K562 (cell line): ENCODE measurements around the gene MRPL11. TPM values are rescaled to one million over a fixed set of nuclear protein-coding genes. Genes with fewer than 3 reads are reported as not detected.

ENCODE experiments used
- ATAC-seq: fragments of 200-7000 bp; cut with Tn5 transposase; 3 replicates; pipeline ENCODE4 v1.9.1; 2020; ENCODE audit warnings: moderate library complexity
- BruUV-seq: library from RNA; stranded (reverse); fragments of 400-500 nt; replicated peaks from 2 replicates; lab custom pipeline; 2021; lab: Mats Ljungman, UMichigan
- CTCF ChIA-PET: fragments of 300-600 bp; formaldehyde crosslinking; extraction: SDS; loops from one replicate; lab custom pipeline; 2021; ENCODE audit warnings: low intra/inter-chr PET ratio; lab: Yijun Ruan, JAX
- POLR2A ChIA-PET: fragments of 300-600, 350-650 bp; sonication (Branson Sonifier 250); formaldehyde crosslinking; extraction: SDS; loops from one replicate; lab custom pipeline; 2021; ENCODE audit warnings: antibody characterized with exemption, inconsistent platforms; lab: Yijun Ruan, JAX
- DNase-seq, 4 experiments: peaks; one replicate each; pipeline versions ENCODE4 v3.0.0 to v3.0.0-alpha.2; 2011 to 2018; ENCODE audit warnings: low spot score in 3 of 4, mixed read lengths in 3 of 4; ENCODE audit errors: extremely low read depth in 1 of 4
- FAIRE-seq: peaks from 2 replicates; lab custom pipeline; 2011; peaks lifted over from hg19 to GRCh38; lab: Jason Lieb, UNC
- H2AFZ ChIP-seq: 2 replicates; pipeline ENCODE4 v1.6.0; 2011; ENCODE audit warnings: low read depth, low read length, control low read depth, inconsistent platforms
- H3K27ac ChIP-seq: fragments of 200-600 bp; 3 replicates; pipeline ENCODE4 v1.8.0; 2011; ENCODE audit warnings: low read depth, mild to moderate bottlenecking, control low read depth, inconsistent platforms, low read length, moderate library complexity, mixed read lengths; ENCODE audit errors: extremely low read depth
- H3K27me3 ChIP-seq, 2 experiments: fragments of 300-600 bp in 1 of 2; 2 replicates in 1 of 2; 3 replicates in 1 of 2; pipeline versions ENCODE4 v1.6.0 to v1.8.0; 2011; ENCODE audit warnings: inconsistent platforms in 2 of 2, low read length in 2 of 2, mild to moderate bottlenecking in 1 of 2, mixed read lengths in 1 of 2, moderate library complexity in 1 of 2; ENCODE audit not compliant: control insufficient read depth in 2 of 2, insufficient read depth in 2 of 2
- H3K36me3 ChIP-seq: fragments of 300-600 bp; 3 replicates; pipeline ENCODE4 v1.8.0; 2011; ENCODE audit warnings: mild to moderate bottlenecking, low read length, inconsistent platforms; ENCODE audit not compliant: control insufficient read depth, insufficient read depth
- H3K4me1 ChIP-seq, 2 experiments: fragments of 200-600 bp in 1 of 2; replicated peaks in 1 of 2; 2 replicates in 1 of 2; 3 replicates in 1 of 2; pipeline versions ENCODE4 v1.5.1 to v1.8.0; 2011; ENCODE audit warnings: inconsistent platforms in 2 of 2, low read length in 2 of 2, mild to moderate bottlenecking in 1 of 2, mixed read lengths in 1 of 2, moderate library complexity in 1 of 2; ENCODE audit not compliant: control insufficient read depth in 2 of 2, insufficient read depth in 2 of 2
- H3K4me2 ChIP-seq: 2 replicates; pipeline ENCODE4 v1.6.1; 2011; ENCODE audit warnings: low read length, control low read depth, inconsistent platforms, mixed read lengths; ENCODE audit not compliant: insufficient read depth
- H3K4me3 ChIP-seq: fragments of 200-600 bp; sonication (generic), shearing (Covaris generic); 2 replicates; pipeline ENCODE4 v1.5.1; 2016; ENCODE audit warnings: control low read depth, inconsistent platforms
- H3K79me2 ChIP-seq: fragments of 200-600 bp; 3 replicates; pipeline ENCODE4 v1.8.0; 2011; ENCODE audit warnings: low read length, inconsistent platforms; ENCODE audit not compliant: control insufficient read depth, insufficient read depth
- H3K9ac ChIP-seq, 2 experiments: 2 replicates each; pipeline versions ENCODE4 v1.6.0 to v1.6.1; 2011; ENCODE audit warnings: low read depth in 2 of 2, low read length in 2 of 2, control low read depth in 1 of 2, inconsistent platforms in 1 of 2, mild to moderate bottlenecking in 1 of 2, mixed read lengths in 1 of 2; ENCODE audit not compliant: insufficient read depth in 1 of 2
- H3K9me1 ChIP-seq: one replicate; pipeline ENCODE4 v1.6.0; 2011; ENCODE audit warnings: inconsistent platforms, mild to moderate bottlenecking, low read length, moderate library complexity; ENCODE audit not compliant: control insufficient read depth, insufficient read depth
- H3K9me3 ChIP-seq: replicated peaks from 2 replicates; pipeline ENCODE4 v1.5.1; 2011; ENCODE audit warnings: low read depth, low read length, inconsistent platforms; ENCODE audit not compliant: control insufficient read depth, insufficient read depth
- H4K20me1 ChIP-seq: replicated peaks from 2 replicates; pipeline ENCODE4 v1.6.1; 2011; ENCODE audit warnings: low read length, inconsistent platforms, mixed read lengths; ENCODE audit not compliant: control insufficient read depth, insufficient read depth
- ADNP ChIP-seq: fragments of 200-800 bp; sonication (Bioruptor generic); IDR thresholded peaks from 2 replicates; pipeline ENCODE4 v1.6.1; 2016; ENCODE audit warnings: missing genetic modification characterization, missing compliant biosample characterization
- CHAMP1 ChIP-seq: fragments of 450-650 bp; IDR thresholded peaks from 2 replicates; pipeline ENCODE4 v1.6.1; 2016; ENCODE audit warnings: mild to moderate bottlenecking
- HMG20B ChIP-seq: fragments of 250-450 bp; sonication (Bioruptor Pico); IDR thresholded peaks from 2 replicates; pipeline ENCODE4 v1.5.0; 2021; ENCODE audit warnings: mild to moderate bottlenecking
- MAX ChIP-seq: sonication (generic); formaldehyde crosslinking; IDR thresholded peaks from 2 replicates; pipeline ENCODE4 v1.9.0; 2022; ENCODE audit warnings: mild to moderate bottlenecking, missing genetic modification reagents
- MYC ChIP-seq, 2 experiments: fragments of 250-450 bp in 1 of 2; sonication (Bioruptor Pico) in 1 of 2; IDR thresholded peaks; 2 replicates each; pipeline versions ENCODE4 v1.5.1 to v1.6.1; 2012 to 2021; ENCODE audit warnings: low read depth in 2 of 2, borderline replicate concordance in 1 of 2, improper control_type of control experiment in 1 of 2, low read length in 1 of 2, mild to moderate bottlenecking in 1 of 2, moderate library complexity in 1 of 2
- POLR2AphosphoS5 ChIP-seq: IDR thresholded peaks from 2 replicates; pipeline ENCODE4 v1.6.1; 2011; ENCODE audit warnings: mild to moderate bottlenecking, low read depth, low read length, moderate library complexity; ENCODE audit not compliant: control insufficient read depth, insufficient read depth
- PTRF ChIP-seq: fragments of 450-650 bp; IDR thresholded peaks from 2 replicates; pipeline ENCODE4 v1.6.1; 2016; ENCODE audit warnings: mild to moderate bottlenecking, missing genetic modification characterization, missing compliant biosample characterization
- SAP30 ChIP-seq: fragments of 200-600 bp; sonication (generic); IDR thresholded peaks from 2 replicates; pipeline ENCODE4 v1.6.1; 2012; ENCODE audit warnings: borderline replicate concordance, low read depth, mild to moderate bottlenecking, moderate library complexity, low read length, control low read depth, inconsistent platforms; ENCODE audit not compliant: insufficient read depth, poor library complexity, severe bottlenecking
- SLC30A9 ChIP-seq: fragments of 250-450 bp; sonication (Bioruptor Pico); IDR thresholded peaks from 2 replicates; pipeline ENCODE4 v1.8.0; 2022; ENCODE audit warnings: mild to moderate bottlenecking, moderate library complexity
- TCF7L2 ChIP-seq: fragments of 150-350 bp; IDR thresholded peaks from 2 replicates; pipeline ENCODE4 v1.6.1; 2016; ENCODE audit warnings: low read depth, mild to moderate bottlenecking, low read length, moderate library complexity
- ZBED1 ChIP-seq: IDR thresholded peaks from 2 replicates; pipeline ENCODE4 v1.6.1; 2014
- ZBTB5 ChIP-seq: fragments of 450-650 bp; IDR thresholded peaks from 2 replicates; pipeline ENCODE4 v1.6.1; 2017; ENCODE audit warnings: antibody characterized with exemption
- WGBS: fragments of 100-300 bp; shearing (Covaris generic); methylation state at CpG from one replicate; pipeline ENCODE4 v1.1.6; 2016; ENCODE audit warnings: low coverage, mixed read lengths; ENCODE audit not compliant: insufficient coverage; ENCODE audit errors: missing lambda C conversion rate; 5-methylcytosine and 5-hydroxymethylcytosine counted together
- in situ Hi-C: fragments of 300-500 bp; cut with MboI; formaldehyde crosslinking; loops from 4 replicates; pipeline ENCODE4 v1.15.0; 2018; ENCODE audit warnings: inconsistent platforms, mixed read lengths
- intact Hi-C: fragments of 100-400 bp; cut with micrococcal nuclease; formaldehyde crosslinking; loops from 2 replicates; pipeline ENCODE4 v1.14.2; 2022
- polyA plus RNA-seq, 8 experiments: library from polyadenylated mRNA; depleted of rRNA in 4 of 8; stranded (reverse) in 5 of 8; unstranded in 3 of 8; fragments of >200 nt; fragmentation: Nextera tagmentation in 2 of 8; fragmentation: Illumina TruSeq in 1 of 8; extraction: Ambion mirVana in 2 of 8; extraction: Trizol in 1 of 8; gene quantifications; 2 replicates each; pipeline versions ENCODE4 v1.2.1 to v1.2.3, GENCODE V29; 2011 to 2014; ENCODE audit warnings: inconsistent platforms in 1 of 8, missing spikeins in 1 of 8
- total RNA-seq, 7 experiments: library from RNA; depleted of rRNA in 6 of 7; stranded (reverse); fragments of >200 nt in 6 of 7; fragmentation: Illumina TruSeq in 2 of 7; extraction: Trizol in 2 of 7; gene quantifications; 2 replicates each; pipeline versions ENCODE4 v1.2.1 to v1.2.3, GENCODE V29; 2011 to 2021; ENCODE audit warnings: low replicate concordance in 1 of 7

MRPL11 gene
- total and polyA plus RNA-seq, 9 of the 15 experiments (the other 6 are each of a cell fraction or from before 2014, with no cell fraction given), result 33.0 to 173 (median 91.9) TPM

DNA sequence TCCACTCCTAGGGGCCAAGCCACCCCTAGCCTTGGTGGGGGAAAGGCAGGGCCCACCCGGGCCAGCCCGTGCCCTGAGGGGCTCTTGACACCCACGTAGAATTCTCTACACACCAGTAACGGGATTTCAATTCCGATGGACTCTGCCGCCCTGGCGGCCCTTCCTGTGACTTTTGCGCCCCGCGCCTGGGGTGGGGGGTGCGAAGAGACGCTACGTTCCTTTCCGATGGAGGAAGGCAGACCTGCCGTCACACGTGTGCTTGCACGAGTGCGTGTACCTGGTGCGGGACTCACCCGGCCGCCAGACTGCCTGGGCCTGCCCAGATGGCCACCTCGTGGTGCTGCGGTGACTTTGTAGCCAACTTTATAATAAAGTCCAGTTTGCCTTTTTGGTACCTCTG is 12.3 kb downstream of the MRPL11 start (continued):
- TF ChIP-seq ZBTB5 (no peak), MYC (IDR thresholded peaks at IDR 0.05; ENCODE audit: low read depth, low read length) (no peak), MYC (CRISPR knock-in tag; IDR thresholded peaks at IDR 0.05; ENCODE audit: borderline replicate concordance, low read depth) (no peak), MAX (CRISPR knock-in tag) (no peak)

DNA sequence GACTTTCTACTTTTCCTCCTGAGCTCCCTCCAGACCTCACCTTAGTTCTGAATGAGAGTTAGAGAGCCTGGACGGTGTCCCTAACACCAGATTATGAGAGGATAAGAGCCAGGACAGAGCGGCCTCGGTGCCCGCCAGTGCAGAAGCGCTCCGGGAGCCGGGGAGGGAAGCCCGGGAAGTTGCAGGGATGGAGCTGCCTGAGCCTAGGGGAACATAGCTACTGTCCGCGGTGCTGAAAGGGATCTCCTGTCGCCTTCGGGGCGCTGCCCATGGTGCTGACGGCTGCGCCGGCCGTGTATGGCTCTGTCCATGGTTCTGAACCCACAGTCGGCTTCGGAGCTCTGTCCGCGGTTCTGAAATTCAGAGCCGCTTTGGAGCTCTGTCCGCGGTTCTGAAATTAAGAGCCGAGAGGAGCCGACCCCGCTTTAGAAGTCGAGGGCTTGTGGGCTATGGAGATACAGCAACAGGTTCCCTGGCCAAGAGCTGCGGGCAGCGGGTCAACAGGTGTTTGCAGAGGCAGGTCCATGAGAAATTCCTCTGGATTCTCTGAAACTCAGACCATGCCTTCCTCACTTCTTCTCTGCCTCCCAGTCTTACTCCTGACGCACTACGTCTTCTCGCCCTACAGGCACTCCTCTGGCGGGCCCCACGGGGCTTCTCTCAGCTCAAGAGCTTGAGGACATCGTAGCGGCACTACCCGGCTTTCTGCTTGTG is 17.0 kb downstream of the MRPL11 start:
- Histone ChIP-seq H3K9me3 (no peaks in the 10 kb centered on the region), H3K27me3 (peaks cover 0 to 9% of the 10 kb centered on the region in 2 experiments; a peak in 1 of 5 replicates), H3K4me2 (no peak overlapping the region), H3K4me1 (peaks cover 2 to 13% of the 10 kb centered on the region in 2 experiments; a peak in 2 of 5 replicates), H3K4me3 (no peak overlapping the region), H3K9me1 (peaks cover 6% of the 10 kb centered on the region), H2AFZ (no peak overlapping the region), H3K9ac (no peak overlapping the region), H3K79me2 (no peaks in the 10 kb centered on the region), H3K27ac (no peak overlapping the region), H3K36me3 (no peaks in the 10 kb centered on the region), H4K20me1 (peaks cover 16% of the 10 kb centered on the region)
- CTCF ChIA-PET, result interaction anchor here (0.6 to 1.3 kb wide), 3 partner anchors 8 to 112 kb away, joined by 3 to 4 read pairs (median 4); no protein-coding TSS in a partner anchor
- DNase-seq (peak; percentile 86 to 91 (median 90)), ATAC-seq (peak; percentile 75), FAIRE-seq (peak; percentile 70)
- no TSS peak for BruUV-seq
- intact Hi-C loops (no loop called here), in situ Hi-C loops (no loop called here)
- WGBS, result 11% methylated on average over 36 of the region's 38 CpGs
- POLR2A ChIA-PET, result interaction anchor here (0.7 to 1.3 kb wide), 10 partner anchors 9 to 423 kb away, joined by 3 to 6 read pairs (median 3); partner anchors contain the start of genes MRPL11 and YIF1A
- TF ChIP-seq POLR2AphosphoS5, result peak; percentile 91
- no peak for TF ChIP-seq TCF7L2
- TF ChIP-seq CHAMP1, result peak; percentile 100
- TF ChIP-seq SLC30A9 (CRISPR knock-in tag), result peak; percentile 89
- no peak for TF ChIP-seq ZBED1
- TF ChIP-seq PTRF (tag), result peak; percentile 86
- TF ChIP-seq HMG20B (CRISPR knock-in tag), result no peak
- peak; percentile 40; the same call in 1 of the 2 replicates for TF ChIP-seq ADNP (tag)
- TF ChIP-seq SAP30, result peak; percentile 100
